NCI-H187 treated with DMSO at 0.1 percent for 48 hours (cell line): Measurements from ENCODE around the gene GOLGA8A.
"Not testable (repeated sequence)": the region's sequence is repeated elsewhere in the genome, so short reads cannot be mapped to it uniquely, and the experiment has no call there.

Experiments
- DNase-seq: peaks from one replicate; lab custom pipeline; 2025; lab: John Stamatoyannopoulos, UW

GOLGA8A gene, protein sequence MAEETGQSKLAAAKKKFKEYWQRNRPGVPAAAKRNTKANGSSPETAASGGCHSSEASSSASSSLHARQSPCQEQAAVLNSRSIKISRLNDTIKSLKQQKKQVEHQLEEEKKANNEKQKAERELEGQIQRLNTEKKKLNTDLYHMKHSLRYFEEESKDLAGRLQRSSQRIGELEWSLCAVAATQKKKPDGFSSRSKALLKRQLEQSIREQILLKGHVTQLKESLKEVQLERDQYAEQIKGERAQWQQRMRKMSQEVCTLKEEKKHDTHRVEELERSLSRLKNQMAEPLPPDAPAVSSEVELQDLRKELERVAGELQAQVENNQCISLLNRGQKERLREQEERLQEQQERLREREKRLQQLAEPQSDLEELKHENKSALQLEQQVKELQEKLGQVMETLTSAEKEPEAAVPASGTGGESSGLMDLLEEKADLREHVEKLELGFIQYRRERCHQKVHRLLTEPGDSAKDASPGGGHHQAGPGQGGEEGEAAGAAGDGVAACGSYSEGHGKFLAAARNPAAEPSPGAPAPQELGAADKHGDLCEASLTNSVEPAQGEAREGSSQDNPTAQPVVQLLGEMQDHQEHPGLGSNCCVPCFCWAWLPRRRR

DNA sequence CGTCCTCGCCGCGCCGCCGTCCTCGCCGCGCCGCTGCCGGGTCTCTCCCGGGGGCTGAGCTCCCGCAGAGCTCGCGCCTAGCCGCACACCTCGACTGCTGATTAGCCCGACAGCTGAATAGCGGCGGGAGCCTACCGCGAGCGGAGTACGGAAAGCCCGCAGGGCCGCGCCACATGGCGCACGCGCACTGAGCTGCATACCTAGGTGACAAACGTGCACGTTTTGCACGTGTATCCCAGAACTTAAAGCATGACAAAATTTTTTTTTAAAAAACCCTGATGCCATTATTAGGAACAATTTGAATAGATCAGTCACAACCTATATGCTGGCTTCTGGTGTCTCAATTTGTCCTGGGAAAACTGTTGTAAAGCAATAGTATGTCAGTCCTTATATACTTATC lies at the start of gene GOLGA8A:
TSS of gene GOLGA8A (minus strand) at position 122 of the 400 bp plus-strand sequence. CDS start 48,117 bp downstream, outside the sequence.
- no peak for DNase-seq

DNA sequence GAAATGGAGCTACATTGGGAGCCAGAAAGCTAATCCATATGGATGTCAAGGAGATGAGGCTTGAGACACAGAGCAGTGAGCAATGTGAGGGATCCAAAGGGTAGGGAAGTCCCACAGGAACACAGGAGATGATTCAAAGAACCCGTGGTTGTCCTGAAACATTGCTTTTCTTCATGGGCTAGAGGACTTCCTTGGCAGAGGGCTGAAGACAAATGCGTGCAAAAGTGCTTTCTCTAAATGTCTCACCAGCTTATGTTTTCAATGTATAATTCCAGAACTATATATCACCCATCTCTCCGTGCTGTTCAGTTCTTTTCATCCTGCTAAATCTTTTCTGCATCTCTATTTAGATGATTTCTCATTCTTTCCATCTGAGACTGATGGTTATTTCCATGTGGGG lies 46.0 kb upstream of the GOLGA8A start:
- no peak for DNase-seq

DNA sequence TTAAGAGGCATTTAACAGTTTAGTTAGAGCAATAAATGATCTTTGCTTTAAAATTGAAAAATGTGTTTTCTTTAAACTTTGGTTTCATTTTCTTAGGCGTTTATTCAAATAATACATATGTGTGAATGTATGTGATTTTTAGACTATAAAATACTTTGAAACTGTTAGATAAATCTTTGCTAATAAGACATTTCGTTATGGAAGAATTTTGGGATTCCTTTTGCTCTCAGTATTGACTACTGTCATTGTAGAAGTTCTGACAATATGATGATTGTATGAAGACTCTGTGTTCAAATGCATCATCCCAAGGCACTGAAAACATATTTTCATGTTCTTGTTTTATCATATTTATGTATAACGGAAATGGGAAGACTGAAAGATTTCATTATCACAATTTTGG lies 43.8 kb upstream of the GOLGA8A start:
- no peak for DNase-seq

DNA sequence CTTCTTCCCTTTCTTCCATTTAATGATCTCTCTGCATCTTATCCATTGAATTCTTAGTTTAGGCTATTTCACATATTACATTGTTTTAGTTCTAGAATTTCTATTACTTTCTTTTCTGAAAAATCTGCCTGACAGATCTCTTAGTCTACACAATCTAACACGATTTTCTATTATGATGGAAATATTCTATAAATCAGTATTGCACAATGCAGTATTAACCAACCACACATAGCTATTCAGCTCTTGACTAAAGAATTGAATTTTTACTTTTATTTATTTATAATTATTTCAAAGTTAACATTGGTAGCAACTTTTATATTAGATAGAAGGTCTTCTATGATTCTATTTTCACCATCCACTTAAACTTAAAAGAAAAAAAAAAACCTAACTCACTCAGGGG lies 36.2 kb upstream of the GOLGA8A start:
- no peak for DNase-seq

DNA sequence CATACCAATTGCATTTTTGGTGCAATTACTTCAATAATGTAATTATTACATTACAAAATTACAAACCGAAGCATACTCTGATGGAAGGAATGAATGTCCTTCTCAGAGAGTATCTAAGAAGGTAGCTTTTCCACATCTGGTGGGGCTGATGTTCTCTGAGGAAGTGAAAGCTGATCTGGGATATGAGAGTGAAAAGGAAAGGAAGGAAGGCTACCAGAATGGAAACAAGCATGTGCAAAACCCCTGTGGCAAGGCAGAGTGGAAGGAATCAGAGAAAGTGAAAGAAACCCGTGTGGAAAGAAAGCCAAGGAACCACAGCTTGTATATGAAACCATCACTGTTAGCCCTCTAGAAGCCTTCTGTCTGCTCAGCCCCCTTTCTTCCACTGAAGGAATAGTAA lies 35.3 kb upstream of the GOLGA8A start:
- DNase-seq: no peak

DNA sequence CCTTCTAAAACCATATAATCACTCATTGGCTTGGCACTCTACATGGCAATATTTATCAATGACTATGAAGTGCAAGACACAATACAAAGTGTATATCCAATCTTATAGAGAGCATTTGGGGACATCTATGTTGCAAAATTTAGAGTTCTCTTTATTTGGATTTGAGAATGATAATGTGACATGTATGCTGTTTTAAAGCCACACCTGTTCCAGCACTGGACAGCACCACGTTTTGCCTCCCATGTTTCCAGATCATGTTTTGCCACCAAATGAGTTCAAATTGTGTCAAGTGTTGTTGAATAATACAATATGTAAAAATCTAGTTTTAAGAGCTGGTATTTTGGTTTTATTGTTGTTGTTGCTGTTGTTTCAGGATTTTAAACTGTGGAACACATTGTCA lies 33.3 kb upstream of the GOLGA8A start:
- no peak for DNase-seq

DNA sequence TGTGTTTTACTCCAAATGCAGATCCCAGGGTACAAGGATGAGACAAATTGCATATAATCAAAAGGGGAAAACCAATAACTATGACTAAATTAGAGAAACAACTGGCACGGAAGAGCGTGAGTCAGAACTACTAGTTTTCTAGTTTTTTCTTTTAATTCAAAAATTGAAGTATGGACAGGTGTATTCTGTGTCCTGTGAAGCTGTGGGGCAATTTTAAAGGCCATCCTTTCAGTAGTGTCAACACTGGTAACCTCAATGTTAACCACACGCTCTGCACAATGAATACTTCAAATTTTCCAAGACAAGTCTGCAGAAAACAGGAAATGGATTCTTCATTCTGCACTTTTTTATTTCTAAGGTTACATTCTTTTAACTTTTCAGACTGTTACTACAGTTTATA lies 32.5 kb upstream of the GOLGA8A start:
- no peak for DNase-seq

DNA sequence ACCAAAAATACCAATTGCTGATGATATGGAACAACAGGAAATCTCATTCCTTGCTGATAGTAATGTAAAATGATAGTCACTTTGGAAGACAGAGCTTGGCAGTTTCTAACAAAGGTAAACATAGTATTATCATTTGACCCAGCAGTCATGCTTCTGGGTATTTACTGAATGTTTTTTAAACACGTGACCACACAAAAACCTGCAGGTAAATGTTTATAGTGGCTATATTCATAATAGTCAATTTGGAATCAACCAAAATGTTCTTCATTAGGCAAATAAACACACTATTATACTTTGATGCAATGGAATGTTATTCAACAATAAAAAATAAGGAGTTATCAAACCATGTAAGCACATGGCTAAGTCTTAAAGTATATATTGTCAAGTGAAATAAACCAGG lies 24.1 kb upstream of the GOLGA8A start:
- DNase-seq: no peak

DNA sequence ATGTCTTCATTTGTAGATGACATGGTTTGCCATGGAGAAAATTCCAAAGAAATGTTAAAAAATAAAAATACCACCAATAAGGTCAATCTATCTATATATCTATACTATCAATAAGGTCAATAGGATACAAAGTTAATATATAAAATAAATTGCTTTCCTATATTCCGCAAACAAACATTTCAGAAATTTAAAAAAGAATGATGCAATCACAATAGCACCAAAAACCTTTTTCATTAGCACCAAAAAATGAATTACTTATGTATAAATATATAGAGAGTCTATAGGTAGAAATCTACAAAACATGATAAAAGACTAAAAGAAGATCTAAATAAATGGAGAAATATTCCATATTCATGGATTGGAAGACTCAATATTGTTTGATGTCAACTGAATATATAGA lies 22.8 kb upstream of the GOLGA8A start:
- DNase-seq: no peak

DNA sequence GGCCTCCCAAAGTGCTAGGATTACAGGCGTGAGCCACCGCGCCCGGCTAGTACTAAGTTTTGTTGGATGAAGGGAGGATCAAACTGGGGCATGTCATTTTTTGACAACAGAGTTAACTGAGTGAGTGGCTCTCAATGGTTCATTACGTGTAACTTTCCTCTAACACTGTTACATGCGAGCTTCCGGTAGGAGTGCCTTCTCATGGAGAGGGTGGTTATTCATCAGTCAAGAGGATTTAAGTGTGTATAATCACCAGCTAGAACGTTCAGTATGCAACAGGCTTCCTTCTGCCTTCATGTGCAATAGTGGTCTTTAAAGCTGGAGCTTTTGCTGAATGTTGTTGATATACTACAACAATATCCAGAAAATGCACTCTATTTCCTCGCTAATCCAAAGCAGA lies 19.1 kb upstream of the GOLGA8A start:
- no peak for DNase-seq

DNA sequence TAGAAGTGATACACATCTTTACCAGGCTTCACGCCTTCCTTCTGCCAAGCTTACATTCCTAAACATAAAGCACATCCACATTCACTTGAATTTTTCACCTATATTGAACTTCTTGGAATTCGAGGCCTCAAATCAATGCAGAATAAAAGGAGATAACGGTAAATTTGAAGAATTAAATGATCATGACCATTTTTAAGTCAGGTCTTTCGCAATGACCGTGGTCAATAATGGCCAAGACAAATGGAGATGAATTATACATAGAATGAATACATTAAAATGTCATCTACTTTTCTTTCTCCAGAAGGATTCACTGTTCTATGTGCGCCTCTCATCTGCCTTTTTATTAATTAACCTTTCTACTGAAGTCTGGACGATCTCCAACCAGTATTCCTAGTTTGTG lies 5.3 kb upstream of the GOLGA8A start:
- no peak for DNase-seq

DNA sequence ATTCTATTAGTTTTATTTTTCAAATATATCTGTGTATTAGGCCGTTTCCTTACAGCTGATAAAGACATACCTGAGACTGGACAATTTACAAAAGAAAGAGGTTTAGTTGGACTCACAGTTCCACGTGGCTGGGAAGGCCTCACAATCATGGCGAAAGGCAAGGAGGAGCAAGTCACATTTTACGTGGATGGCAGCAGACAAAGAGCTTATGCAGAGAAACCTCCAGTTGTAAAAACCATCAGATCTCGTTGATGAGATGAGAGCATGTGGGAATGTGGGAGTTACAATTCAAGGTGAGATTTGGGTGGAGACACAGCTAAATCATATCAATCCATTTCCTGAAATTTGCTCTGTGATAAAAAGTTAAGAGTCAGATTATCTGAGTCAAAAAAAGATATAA lies 2.3 kb upstream of the GOLGA8A start:
- DNase-seq: no peak

DNA sequence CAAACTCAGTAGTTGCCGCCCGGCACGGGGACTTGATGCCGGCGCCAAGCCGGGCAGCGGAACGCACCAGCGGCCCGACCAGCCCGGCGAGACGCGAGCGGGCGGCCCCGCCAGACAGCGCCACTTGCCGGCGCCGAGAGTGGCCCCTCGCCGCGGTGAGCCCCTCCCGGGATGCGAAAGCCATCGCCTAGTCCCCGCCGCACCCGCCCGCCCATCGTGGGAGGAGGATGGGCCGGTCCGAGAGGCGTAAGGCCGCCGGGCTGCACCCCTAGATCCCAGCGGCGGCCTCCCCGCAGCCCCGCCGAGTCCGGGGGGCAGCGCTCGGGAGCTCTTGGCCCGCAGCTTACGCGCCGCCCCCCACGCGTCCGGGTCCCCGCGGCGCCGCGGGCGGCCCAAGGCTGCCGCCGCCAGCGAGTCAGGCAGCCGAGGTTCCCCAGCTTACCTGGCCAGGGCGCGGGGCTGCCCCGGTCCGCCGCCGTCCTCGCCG lies 609 bp downstream of the GOLGA8A start:
- no peak for DNase-seq

DNA sequence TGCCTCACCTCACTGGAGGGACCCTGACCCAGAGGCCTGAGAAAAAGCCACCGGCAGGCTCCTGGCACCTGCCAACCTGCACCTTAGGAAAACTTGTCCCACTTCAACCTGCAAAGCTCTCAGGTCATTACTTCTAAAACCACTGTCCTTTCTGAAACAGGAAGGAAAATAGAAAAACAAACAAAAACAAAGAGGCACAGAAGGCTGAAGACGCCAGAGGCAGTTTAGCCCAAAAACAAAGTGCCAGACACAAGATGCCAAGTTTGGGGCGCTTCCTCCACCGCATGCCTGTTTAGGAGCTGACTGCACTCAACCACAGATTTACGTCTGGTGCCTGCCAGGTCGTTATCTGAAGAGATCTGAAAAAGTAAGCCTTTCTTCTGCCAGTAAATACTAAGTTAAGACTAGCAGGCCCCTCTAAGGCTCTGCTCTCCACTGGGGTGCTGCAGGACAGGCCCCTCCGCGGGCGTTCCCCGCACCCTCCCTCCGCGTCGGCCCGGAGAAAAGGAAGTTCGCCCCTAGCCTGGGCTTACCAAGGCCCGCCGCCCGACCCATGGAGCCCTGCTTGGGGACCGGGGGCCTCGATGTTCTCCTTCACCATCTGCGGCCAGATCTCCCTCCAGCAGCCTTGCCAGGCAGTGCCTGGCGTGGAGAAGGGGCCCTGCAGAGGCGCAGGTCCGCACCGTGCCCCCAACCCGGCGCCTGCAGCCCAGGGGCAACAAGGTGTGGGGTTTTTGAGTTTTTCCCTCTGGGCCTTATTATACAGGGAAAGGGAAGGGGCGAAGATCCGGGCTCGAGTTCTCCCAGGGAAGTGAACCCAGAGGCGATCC lies 1.3 kb downstream of the GOLGA8A start:
- no peak for DNase-seq

DNA sequence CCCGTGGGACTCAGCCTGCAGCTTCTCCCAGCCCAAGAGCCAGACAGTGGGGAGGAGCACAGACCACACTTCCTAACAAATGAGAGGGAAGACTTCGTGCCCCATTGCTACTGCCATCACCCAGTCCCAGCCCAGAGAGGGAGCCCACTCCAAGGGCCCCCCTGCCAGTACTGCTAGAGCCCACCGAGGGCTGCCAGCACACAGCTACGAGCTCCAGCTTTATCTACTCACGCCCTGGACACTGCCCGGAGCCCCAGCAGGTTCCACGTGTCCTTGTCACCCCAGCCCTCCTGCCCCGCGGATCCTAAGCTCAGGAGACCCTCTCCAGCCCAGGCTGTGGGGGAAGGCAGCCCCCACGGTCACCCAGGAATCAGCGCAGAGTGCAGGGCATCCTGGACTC lies 1.9 kb downstream of the GOLGA8A start:
- no peak for DNase-seq

DNA sequence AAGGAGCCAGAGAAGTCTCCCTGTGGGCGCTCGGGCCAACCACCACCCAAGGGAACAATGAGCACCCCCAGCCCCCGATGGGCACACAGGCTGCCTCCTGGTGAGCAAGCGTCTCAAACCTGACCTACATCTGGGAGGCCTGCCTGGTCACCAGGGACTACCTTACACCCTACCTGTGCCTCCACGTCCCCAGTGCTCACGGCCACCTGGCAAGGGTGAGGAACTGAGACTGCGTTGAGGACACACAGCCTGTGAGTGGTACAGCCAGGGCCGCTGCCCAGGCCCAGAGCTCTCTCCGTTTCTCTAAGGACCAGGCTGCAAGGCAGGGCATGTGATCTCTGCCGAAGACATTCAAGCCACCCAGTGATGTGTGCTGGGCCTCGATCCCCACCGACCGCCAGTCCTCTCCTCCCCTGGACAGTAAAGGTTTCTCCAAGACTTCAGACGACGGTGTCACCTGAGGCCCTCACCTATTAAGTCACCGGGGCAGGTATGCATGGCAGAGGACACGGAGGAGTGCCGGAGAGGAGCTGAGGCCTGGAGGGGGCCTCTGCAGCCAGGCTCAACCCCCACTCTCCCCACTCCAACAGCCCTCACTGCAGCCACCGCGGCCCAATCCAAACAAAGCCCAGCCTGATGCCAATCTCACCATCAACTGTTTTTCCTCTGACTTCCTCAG lies 2.8 kb downstream of the GOLGA8A start:
- no peak for DNase-seq

DNA sequence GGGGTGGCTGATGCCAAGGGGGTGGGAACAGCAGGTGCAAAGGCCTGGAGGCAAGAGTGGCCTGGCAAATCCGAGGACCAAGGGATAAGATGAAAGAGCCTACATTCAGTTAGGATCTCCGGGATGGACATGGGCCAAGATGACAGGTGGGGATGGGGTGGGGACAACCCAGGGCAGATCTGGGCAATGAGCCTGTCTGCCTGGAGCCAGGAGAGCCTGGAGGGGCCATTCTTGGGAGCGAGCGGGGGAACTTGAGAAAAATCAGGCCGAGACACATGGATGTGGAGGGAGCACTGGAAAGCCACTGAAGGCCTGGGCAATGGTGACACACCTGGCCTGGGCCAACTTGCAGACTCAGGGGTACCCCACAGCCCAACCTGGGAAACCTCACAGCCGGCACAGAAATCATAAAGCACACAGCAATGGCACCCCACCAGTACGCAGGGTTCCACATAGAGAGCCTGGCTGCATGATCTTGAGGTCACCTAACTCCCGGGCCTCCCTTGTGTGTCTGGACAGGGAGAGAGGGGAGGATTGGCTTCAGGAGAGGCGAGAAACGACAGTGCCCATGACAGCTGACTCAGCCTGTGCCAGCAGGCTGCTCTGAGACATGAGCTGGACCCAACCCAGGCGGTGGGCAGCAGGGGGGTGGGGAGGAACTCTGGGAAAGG lies 3.5 kb downstream of the GOLGA8A start:
- not testable (repeated sequence) for DNase-seq

DNA sequence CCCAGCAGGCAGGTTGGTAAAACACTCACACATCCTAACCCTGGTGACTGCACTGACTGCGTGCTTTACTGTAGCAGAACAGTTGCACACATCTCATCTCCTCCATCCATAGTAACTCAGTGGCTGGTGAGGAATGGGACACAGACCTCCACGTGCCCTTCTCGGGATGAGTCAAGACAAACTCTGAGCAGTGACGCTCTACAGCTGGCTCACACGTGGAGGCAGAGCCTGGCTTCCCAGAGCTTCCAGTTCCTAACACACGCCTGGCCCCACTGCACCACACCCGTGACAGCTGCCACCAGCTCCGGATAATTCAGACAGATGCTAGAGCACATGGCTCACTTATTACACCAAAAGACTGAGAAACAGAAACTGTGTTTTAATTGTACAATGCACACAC lies 7.0 kb downstream of the GOLGA8A start:
- DNase-seq: not testable (repeated sequence)

DNA sequence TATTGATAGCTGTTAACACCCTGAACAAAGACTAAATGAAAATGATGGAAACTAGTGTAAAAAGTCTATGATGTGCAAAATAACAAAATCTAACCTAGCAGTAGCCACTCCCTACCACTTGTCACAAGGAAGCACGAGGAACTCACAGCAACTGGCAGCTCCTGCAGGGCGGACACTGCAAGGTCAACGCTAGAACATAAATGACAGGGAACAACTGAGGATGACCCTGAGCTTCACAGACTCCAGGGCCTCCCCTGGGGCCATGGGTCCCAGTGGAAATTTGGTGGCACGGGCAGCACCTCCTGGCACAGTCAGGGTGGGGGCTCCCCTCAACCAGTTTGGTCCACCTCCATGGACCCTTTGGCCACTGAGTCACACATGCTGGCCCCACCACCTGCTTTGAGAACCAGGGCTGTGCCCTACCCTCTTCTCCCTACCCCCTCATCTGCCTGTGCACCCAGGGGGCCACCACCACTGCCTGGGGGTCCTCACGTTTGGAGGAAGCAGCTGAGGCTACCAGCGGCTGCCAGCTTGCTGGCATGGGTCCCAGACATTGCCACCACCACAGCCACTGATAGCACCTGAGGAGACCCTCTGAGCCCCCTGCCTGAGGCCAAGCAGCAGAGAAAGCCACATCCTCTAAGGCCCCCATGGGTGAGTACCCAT lies 14.1 kb downstream of the GOLGA8A start:
- not testable (repeated sequence) for DNase-seq

DNA sequence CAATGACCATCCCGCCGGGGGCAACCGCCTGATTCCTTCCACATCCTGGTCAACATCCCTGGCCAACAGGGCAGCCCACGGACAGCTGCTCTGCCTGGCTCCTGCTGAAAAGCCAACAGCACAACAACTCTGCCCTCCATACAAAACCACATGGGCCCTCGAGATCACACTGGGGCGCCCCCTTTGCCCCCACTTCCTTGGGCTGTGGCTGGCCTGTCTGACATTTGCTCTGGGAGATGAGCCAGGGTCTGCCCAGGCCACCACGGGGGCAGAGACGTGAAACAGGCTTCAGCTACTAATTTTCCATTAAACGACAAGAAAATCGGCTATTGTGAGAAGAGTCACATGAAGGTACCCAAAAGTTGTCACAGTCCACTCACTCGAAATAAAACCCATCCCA lies 16.7 kb downstream of the GOLGA8A start:
- DNase-seq: not testable (repeated sequence)

DNA sequence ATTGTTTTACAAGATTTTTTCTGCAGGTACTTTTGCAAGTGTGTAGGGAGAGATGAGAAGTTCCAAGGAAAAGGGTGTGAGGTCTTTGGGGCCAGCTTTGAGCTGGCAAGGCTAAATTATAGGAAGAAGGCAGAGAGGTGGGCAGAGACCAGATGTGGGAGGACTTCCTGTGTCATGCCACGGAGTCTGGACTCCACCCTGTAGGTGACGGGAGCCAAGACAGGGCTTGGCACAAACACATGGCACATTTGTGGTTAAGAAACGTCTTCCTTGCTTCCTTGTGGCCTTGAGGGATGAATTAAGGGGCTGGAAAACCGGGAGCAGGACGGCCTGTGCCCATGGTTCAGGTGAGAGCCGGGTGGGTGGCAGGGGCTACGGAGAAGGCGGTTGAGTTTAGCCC lies 19.2 kb downstream of the GOLGA8A start:
- not testable (repeated sequence) for DNase-seq
